H7 (cell line): ENCODE measurements around the gene PRADC1. TPM values are rescaled to one million over a fixed set of nuclear protein-coding genes. Genes with fewer than 3 reads are reported as not detected.

Source experiments
- DNase-seq: peaks from one replicate; pipeline ENCODE4 v3.0.0; 2012
- H3K27me3 ChIP-seq: 2 replicates; pipeline ENCODE4 v1.6.0; 2011; ENCODE audit warnings: mild to moderate bottlenecking, low read length; ENCODE audit not compliant: control insufficient read depth, insufficient read depth
- H3K36me3 ChIP-seq: replicated peaks from 2 replicates; pipeline ENCODE4 v1.5.1; 2011; ENCODE audit warnings: low read length; ENCODE audit not compliant: control insufficient read depth, insufficient read depth
- H3K4me3 ChIP-seq: 2 replicates; pipeline ENCODE4 v1.5.1; 2011; ENCODE audit warnings: low read depth, mild to moderate bottlenecking, control low read depth, low read length, moderate library complexity; ENCODE audit not compliant: insufficient read depth
- total RNA-seq: library from RNA; depleted of rRNA; stranded (reverse); fragments of >200 nt; shearing (Covaris generic); gene quantifications from 2 replicates; pipeline ENCODE4 v1.2.3, GENCODE V29; 2014

The PRADC1 gene
- total RNA-seq, 1 experiment from 2014 or later: 19.6 TPM

- DNase-seq: no peak
- Histone ChIP-seq H3K4me3 (peak overlapping the region; percentile 99), H3K36me3 (peaks cover 14% of the 10 kb centered on the region), H3K27me3 (no peaks in the 10 kb centered on the region)
These were observed 2.4 kb upstream of the PRADC1 start for GRCh38 chr2:73235315-73236028.

GRCh38 chr2:73233932-73234832 is 1.1 kb upstream of the PRADC1 start, which contains the start of gene CCT7:
TSS of gene CCT7 (plus strand) at chr2:73234308. CDS start at chr2:73234379, 71 bp downstream.
- no peaks in the 10 kb centered on the region for H3K27me3 ChIP-seq
- peak within 1 kb of the TSS; percentile 99 for H3K4me3 ChIP-seq
- DNase-seq: peak; percentile 91
- H3K36me3 ChIP-seq: peaks cover 3% of the 10 kb centered on the region

DNA sequence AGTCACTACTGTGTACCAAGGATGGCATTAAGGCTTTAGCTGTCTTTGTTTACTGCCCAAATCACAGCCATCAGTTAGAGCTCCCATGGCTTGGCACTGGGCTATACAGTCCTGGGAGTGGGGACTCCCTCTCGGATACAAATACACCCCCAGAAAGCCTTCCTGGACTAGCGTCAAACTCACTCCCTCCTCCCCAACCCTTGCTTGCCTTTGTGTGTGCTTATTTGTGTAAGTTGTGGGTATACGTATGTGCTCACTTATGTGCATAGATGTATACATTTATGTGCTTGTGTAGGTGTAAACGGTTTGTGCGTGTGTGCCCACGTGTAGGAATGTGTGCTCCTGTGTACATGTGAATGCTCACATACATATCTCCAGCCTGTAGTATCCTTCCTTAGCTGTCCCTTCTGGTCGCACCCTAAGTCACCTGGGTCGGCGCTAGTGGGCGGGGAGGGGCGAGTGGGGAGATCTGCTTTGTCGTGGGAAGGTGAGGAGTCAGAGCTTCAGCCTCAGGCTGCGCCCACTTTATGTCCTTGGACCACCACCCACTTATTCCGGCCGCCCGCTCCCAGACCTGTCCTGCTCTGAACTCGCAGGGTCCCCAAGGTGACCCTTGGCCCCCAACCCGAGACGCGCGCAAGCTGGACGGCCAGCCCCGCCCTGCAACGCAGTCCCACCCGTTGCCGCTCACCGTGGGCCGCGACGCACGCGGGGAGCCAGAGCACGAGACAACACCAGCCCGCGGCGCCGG is 461 bp downstream of the PRADC1 start:
- Histone ChIP-seq H3K36me3 (no peaks in the 10 kb centered on the region), H3K27me3 (no peaks in the 10 kb centered on the region), H3K4me3 (peak overlapping the region; percentile 73)
- DNase-seq: no peak

GRCh38 chr2:73228631-73229030 is 4.4 kb downstream of the PRADC1 start:
- no peak for DNase-seq
- Histone ChIP-seq H3K36me3 (peaks cover 6% of the 10 kb centered on the region), H3K27me3 (no peaks in the 10 kb centered on the region), H3K4me3 (no peak overlapping the region)

DNA sequence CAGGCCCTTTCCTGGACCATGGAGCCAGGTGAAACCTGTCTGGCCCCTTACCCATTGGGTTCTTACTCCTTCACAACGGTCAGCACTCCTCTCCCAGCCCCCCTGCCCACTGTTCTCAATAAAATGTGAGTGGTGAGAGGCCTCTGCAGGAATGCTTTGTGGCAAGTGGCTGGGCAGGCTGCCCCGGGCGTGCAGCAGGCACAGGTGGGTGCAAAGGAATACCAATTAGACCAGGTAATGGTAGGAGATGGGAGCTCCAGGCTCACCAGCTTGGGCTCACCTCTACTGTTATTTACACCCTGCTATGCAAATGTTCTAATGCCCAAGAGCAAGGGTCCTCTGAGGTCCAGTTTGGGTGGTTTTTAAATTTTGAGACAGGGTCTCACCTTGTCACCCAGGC is 6.0 kb downstream of the PRADC1 start:
- Histone ChIP-seq H3K4me3 (no peak overlapping the region), H3K27me3 (no peaks in the 10 kb centered on the region), H3K36me3 (peaks cover 18% of the 10 kb centered on the region)
- no peak for DNase-seq

GRCh38 chr2:73225513-73226360 is 7.3 kb downstream of the PRADC1 start:
- no peak for DNase-seq
- Histone ChIP-seq H3K27me3 (no peaks in the 10 kb centered on the region), H3K4me3 (no peak overlapping the region), H3K36me3 (peaks cover 24% of the 10 kb centered on the region)

GRCh38 chr2:73223821-73224220 is 9.2 kb downstream of the PRADC1 start:
- H3K27me3 ChIP-seq: no peaks in the 10 kb centered on the region
- peaks cover 27% of the 10 kb centered on the region for H3K36me3 ChIP-seq
- no peak for DNase-seq
- no peak overlapping the region for H3K4me3 ChIP-seq

- no peaks in the 10 kb centered on the region for H3K27me3 ChIP-seq
- no peak for DNase-seq
- no peak overlapping the region for H3K4me3 ChIP-seq
- H3K36me3 ChIP-seq: peaks cover 17% of the 10 kb centered on the region
These were observed 14.7 kb downstream of the PRADC1 start for GRCh38 chr2:73218298-73218697.

DNA sequence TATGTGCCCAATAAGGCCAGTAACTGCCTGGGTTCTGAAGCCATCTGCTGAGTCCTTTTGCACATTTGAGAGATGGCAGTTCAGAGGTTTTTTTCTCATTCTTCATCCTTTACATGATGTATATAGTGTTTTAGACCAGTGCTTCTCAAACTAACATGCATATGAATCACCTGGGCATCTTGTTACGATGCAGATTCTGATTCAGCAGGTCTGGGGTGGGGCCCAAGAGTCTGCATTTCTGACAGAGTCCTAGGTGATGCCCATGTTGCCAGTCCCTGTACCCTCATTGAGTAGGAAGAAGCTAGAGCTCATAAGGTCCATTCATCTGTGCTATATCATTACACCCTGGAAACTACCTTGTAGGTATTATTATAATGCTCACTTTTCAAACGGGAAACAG is 15.2 kb downstream of the PRADC1 start:
- Histone ChIP-seq H3K4me3 (no peak overlapping the region), H3K36me3 (peaks cover 13% of the 10 kb centered on the region), H3K27me3 (no peaks in the 10 kb centered on the region)
- DNase-seq: no peak

- Histone ChIP-seq H3K4me3 (no peak overlapping the region), H3K36me3 (peaks cover 10% of the 10 kb centered on the region), H3K27me3 (no peaks in the 10 kb centered on the region)
- DNase-seq: no peak
These were observed 15.9 kb downstream of the PRADC1 start for GRCh38 chr2:73217160-73217559.

GRCh38 chr2:73215254-73215653 is 17.8 kb downstream of the PRADC1 start:
- DNase-seq: no peak
- no peak overlapping the region for H3K4me3 ChIP-seq
- H3K27me3 ChIP-seq: no peaks in the 10 kb centered on the region
- peaks cover 2% of the 10 kb centered on the region for H3K36me3 ChIP-seq

GRCh38 chr2:73214120-73215035 is 18.7 kb downstream of the PRADC1 start, which contains the start of gene SMYD5:
TSS of gene SMYD5 (plus strand) at chr2:73214245. CDS start at chr2:73214267, 22 bp downstream.
- H3K36me3 ChIP-seq: no peaks in the 10 kb centered on the region; the same call in 1 of the 2 replicates
- H3K27me3 ChIP-seq: no peaks in the 10 kb centered on the region; the same call in 1 of the 2 replicates
- DNase-seq: peak; percentile 96
- peak within 1 kb of the TSS; percentile 89 for H3K4me3 ChIP-seq
